Pancreas (tissue), 10 donors: ENCODE data around the gene CFAP100. TPM values are rescaled to one million over a fixed set of nuclear protein-coding genes. Genes with fewer than 3 reads are reported as not detected.
A peak's percentile ranks its signal among the peaks of the same experiment; 100 is the strongest.

Experiments
- ATAC-seq, 4 donors: fragments of 200-7000 bp; cut with Tn5 transposase; one replicate each; pipeline versions ENCODE4 v1.8.0 to v1.9.1; 2020; ENCODE audit warnings: mild to moderate bottlenecking in 4 of 4, moderate library complexity in 4 of 4
- DNase-seq, 6 donors: peaks; one replicate each; pipeline ENCODE4 v3.0.0-alpha.2; 2020
- FAIRE-seq: peaks from 2 replicates; lab custom pipeline; 2012; peaks lifted over from hg19 to GRCh38; lab: Jason Lieb, UNC
- H3K27ac ChIP-seq, 4 donors: fragments of 200-600 bp; sonication (generic); 1 replicate in 3 of 4; 2 replicates in 1 of 4; pipeline versions ENCODE4 v1.5.0 to v1.8.0; 2020
- H3K27me3 ChIP-seq, 4 donors: fragments of 200-600 bp; one replicate each; pipeline ENCODE4 v1.8.0; 2021
- H3K36me3 ChIP-seq, 3 donors: fragments of 200-600 bp; sonication (generic) in 1 of 3; one replicate each; pipeline versions ENCODE4 v1.5.0 to v1.8.0; 2020 to 2021
- H3K4me1 ChIP-seq, 3 donors: fragments of 200-600 bp; one replicate each; pipeline ENCODE4 v1.8.0; 2021
- H3K4me3 ChIP-seq, 4 donors: fragments of 200-600 bp; sonication (generic) in 2 of 4; one replicate each; pipeline versions ENCODE4 v1.5.0 to v1.8.0; 2020 to 2021
- H3K9me3 ChIP-seq, 4 donors: fragments of 200-600 bp; one replicate each; pipeline ENCODE4 v1.8.0; 2021
- WGBS, 2 donors: extraction: QIAGEN DNeasy Blood & Tissue Kit; methylation state at CpG; one replicate each; pipeline ENCODE4 v1.1.7; 2013; 5-methylcytosine and 5-hydroxymethylcytosine counted together
- intact Hi-C, 3 donors: fragments of 100-400 bp; cut with DNase I; formaldehyde crosslinking; loops; one replicate each; pipeline versions ENCODE4 v1.11.1 to v1.14.2; 2022
- polyA plus RNA-seq, 2 donors: library from polyadenylated mRNA; stranded (reverse); fragments of 200-250 nt; gene quantifications; one replicate each; pipeline ENCODE4 v1.2.3, GENCODE V29; 2013
- total RNA-seq, 6 donors: library from RNA; stranded (reverse); fragmentation: NEBNext Ultra II Directional in 4 of 6; extraction: Animal tissue kit (Norgen Biotek cat#: 25700) in 4 of 6; gene quantifications; one replicate each; pipeline versions ENCODE4 v1.2.1 to v1.2.4, GENCODE V29; 2021 to 2023
- TF ChIP-seq, protein P1 (sequence below), 4 donors: fragments of 200-600 bp; sonication (generic) in 3 of 4; IDR thresholded peaks; one replicate each; pipeline versions ENCODE4 v1.5.0 to v1.8.0; 2021; ENCODE audit warnings: antibody characterized with exemption in 4 of 4
- donor health status: healthy with polysubstance abuse.
- donor health status: DM: no; HTN: no; CAD: no; lungs with moderate emphysema.
- donor health status: DM: no; HTN: no; CAD: no.
- donor health status: control.
- donor health status: control.
- donor health status: Bipolar disorder and iron deficiency.
- donor health status: DM: yes; HTN: yes; CAD: no.
- donor health status: DM: no; HTN: no; CAD: no.
- donor health status: DM: no; HTN: no; CAD: no.
- donor health status: DM: yes; HTN: yes; CAD: no.

CFAP100 gene
- total and polyA plus RNA-seq, 8 donors: not detected

DNA sequence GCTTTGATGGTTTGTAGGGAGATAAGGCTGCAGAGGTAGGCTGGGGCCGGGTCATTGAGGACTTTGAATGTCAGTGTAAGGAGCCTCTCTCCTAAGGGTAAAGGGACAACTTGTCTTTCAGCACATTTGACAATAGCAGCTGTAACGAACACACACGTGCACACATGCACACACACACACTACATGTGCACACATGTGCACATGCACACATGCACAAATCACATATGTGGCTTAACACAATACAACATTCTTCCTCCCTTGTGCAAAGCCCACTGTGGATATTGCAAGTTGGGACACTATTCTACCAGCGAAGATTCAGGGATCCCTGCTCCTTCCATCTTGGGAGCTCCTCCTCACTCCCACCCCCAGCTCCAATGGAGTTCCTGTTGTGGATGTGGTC is 1.1 kb upstream of the CFAP100 start:
- WGBS, 2 donors: 75 to 89% methylated on average over 4 of the region's 4 CpGs
- TF ChIP-seq, protein P1, sequence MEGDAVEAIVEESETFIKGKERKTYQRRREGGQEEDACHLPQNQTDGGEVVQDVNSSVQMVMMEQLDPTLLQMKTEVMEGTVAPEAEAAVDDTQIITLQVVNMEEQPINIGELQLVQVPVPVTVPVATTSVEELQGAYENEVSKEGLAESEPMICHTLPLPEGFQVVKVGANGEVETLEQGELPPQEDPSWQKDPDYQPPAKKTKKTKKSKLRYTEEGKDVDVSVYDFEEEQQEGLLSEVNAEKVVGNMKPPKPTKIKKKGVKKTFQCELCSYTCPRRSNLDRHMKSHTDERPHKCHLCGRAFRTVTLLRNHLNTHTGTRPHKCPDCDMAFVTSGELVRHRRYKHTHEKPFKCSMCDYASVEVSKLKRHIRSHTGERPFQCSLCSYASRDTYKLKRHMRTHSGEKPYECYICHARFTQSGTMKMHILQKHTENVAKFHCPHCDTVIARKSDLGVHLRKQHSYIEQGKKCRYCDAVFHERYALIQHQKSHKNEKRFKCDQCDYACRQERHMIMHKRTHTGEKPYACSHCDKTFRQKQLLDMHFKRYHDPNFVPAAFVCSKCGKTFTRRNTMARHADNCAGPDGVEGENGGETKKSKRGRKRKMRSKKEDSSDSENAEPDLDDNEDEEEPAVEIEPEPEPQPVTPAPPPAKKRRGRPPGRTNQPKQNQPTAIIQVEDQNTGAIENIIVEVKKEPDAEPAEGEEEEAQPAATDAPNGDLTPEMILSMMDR (IDR thresholded peaks at IDR 0.05): no peak
- no peak for DNase-seq

GRCh38 chr3:126394977-126395321 is 240 bp downstream of the CFAP100 start:
- peak in 1 of 4 donors; percentile 15 for ATAC-seq
- TF ChIP-seq, protein P1 (IDR thresholded peaks at IDR 0.05): no peak
- H3K27me3 ChIP-seq: no peaks in the 10 kb centered on the region
- no peaks in the 10 kb centered on the region for H3K36me3 ChIP-seq
- intact Hi-C loops: loop anchor here in 2 of 3 donors (5.0 kb wide), 2 partner anchors 138 to 263 kb away; no protein-coding TSS in a partner anchor
- H3K4me1 ChIP-seq: no peaks in the 10 kb centered on the region
- H3K4me3 ChIP-seq: peak overlapping the region in 1 of 4 donors; percentile 22
- H3K9me3 ChIP-seq: no peaks in the 10 kb centered on the region
- H3K27ac ChIP-seq: no peak overlapping the region
- no peak for FAIRE-seq
- 20 to 24% methylated on average over 26 to 30 of the region's 30 CpGs for WGBS, 2 donors
- peak in 1 of 6 donors; percentile 65 for DNase-seq

More for the DNA sequence above, 1.1 kb upstream of the CFAP100 start:
- ATAC-seq: no peak
- Histone ChIP-seq H3K36me3 (no peaks in the 10 kb centered on the region), H3K27me3 (no peaks in the 10 kb centered on the region), H3K4me1 (peaks cover 0 to 5% (median 0%) of the 10 kb centered on the region in 3 donors), H3K9me3 (no peaks in the 10 kb centered on the region), H3K4me3 (no peak overlapping the region), H3K27ac (no peak overlapping the region)
- FAIRE-seq: no peak
- intact Hi-C loops: loop anchor here in 2 of 3 donors (5.0 kb wide), 2 partner anchors 136 to 261 kb away; no protein-coding TSS in a partner anchor

GRCh38 chr3:126395846-126396513 is 1.3 kb downstream of the CFAP100 start:
- no peak for FAIRE-seq
- DNase-seq: peak in 1 of 6 donors; percentile 27
- intact Hi-C loops: no loop called here

GRCh38 chr3:126396536-126396935 is 1.8 kb downstream of the CFAP100 start:
- H3K27ac ChIP-seq: no peak overlapping the region
- intact Hi-C loops: no loop called here
- H3K4me1 ChIP-seq: no peaks in the 10 kb centered on the region
- ATAC-seq (no peak), FAIRE-seq (no peak), DNase-seq (peak in 1 of 6 donors; percentile 33)
- TF ChIP-seq, protein P1 (IDR thresholded peaks at IDR 0.05): no peak
- 92 to 94% methylated on average over 5 of the region's 5 CpGs for WGBS, 2 donors
- H3K27me3 ChIP-seq: no peaks in the 10 kb centered on the region
- H3K4me3 ChIP-seq: no peak overlapping the region
- H3K9me3 ChIP-seq: no peaks in the 10 kb centered on the region
- no peaks in the 10 kb centered on the region for H3K36me3 ChIP-seq

More at GRCh38 chr3:126395846-126396513, 1.3 kb downstream of the CFAP100 start:
- H3K36me3 ChIP-seq: no peaks in the 10 kb centered on the region
- WGBS, 2 donors: 91 to 94% methylated on average over 6 of the region's 6 CpGs
- no peak for ATAC-seq
- H3K4me3 ChIP-seq: no peak overlapping the region
- TF ChIP-seq, protein P1 (IDR thresholded peaks at IDR 0.05): no peak
- no peaks in the 10 kb centered on the region for H3K4me1 ChIP-seq
- no peak overlapping the region for H3K27ac ChIP-seq
- H3K9me3 ChIP-seq: no peaks in the 10 kb centered on the region
- H3K27me3 ChIP-seq: no peaks in the 10 kb centered on the region
